Fibroblast of skin of scalp (primary cell): ENCODE results near the gene LHFPL2.
"Not testable (repeated sequence)": the region's sequence is repeated elsewhere in the genome, so short reads cannot be mapped to it uniquely, and the experiment has no call there.

ENCODE experiments used
- DNase-seq: peaks from one replicate; pipeline ENCODE4 v3.0.0-alpha.2; 2013

LHFPL2 gene

GRCh38 chr5:78497573-78498533, 150.7 kb downstream of the LHFPL2 start:
- DNase-seq: no peak

GRCh38 chr5:78496373-78496772, 152.2 kb downstream of the LHFPL2 start:
- DNase-seq: peak; percentile 70

GRCh38 chr5:78495800-78496199, 152.8 kb downstream of the LHFPL2 start:
- peak; percentile 36 for DNase-seq

GRCh38 chr5:78492650-78493049, 155.9 kb downstream of the LHFPL2 start:
- no peak for DNase-seq

GRCh38 chr5:78492224-78492623, 156.3 kb downstream of the LHFPL2 start:
- DNase-seq: no peak

- no peak for DNase-seq
These were observed 157.7 kb downstream of the LHFPL2 start for GRCh38 chr5:78490709-78491485.

GRCh38 chr5:78487846-78488245, 160.7 kb downstream of the LHFPL2 start:
- no peak for DNase-seq

GRCh38 chr5:78486218-78486617, 162.4 kb downstream of the LHFPL2 start:
- DNase-seq: no peak

GRCh38 chr5:78483809-78484521, 164.6 kb downstream of the LHFPL2 start:
- DNase-seq: peak; percentile 25

- no peak for DNase-seq
These were observed 165.6 kb downstream of the LHFPL2 start for GRCh38 chr5:78482948-78483347.

GRCh38 chr5:78476795-78477194, 171.8 kb downstream of the LHFPL2 start:
- no peak for DNase-seq

GRCh38 chr5:78475370-78475769, 173.2 kb downstream of the LHFPL2 start:
- DNase-seq: no peak

GRCh38 chr5:78473751-78474150, 174.8 kb downstream of the LHFPL2 start:
- no peak for DNase-seq

GRCh38 chr5:78472469-78473106, 176.0 kb downstream of the LHFPL2 start:
- peak; percentile 31 for DNase-seq

GRCh38 chr5:78471896-78472295, 176.7 kb downstream of the LHFPL2 start:
- no peak for DNase-seq

- peak; percentile 61 for DNase-seq
These were observed 180.7 kb downstream of the LHFPL2 start for GRCh38 chr5:78467752-78468357.

- DNase-seq: no peak
These were observed 181.4 kb downstream of the LHFPL2 start for GRCh38 chr5:78467140-78467539.

GRCh38 chr5:78458843-78459242, 189.7 kb downstream of the LHFPL2 start:
- DNase-seq: no peak

- not testable (repeated sequence) for DNase-seq
These were observed 191.1 kb downstream of the LHFPL2 start for GRCh38 chr5:78457507-78457906.

GRCh38 chr5:78449103-78449502, 199.5 kb downstream of the LHFPL2 start:
- DNase-seq: no peak

GRCh38 chr5:78447775-78448424, 200.7 kb downstream of the LHFPL2 start:
- no peak for DNase-seq
